Upper lobe of left lung (tissue), 4 donors: Measurements from ENCODE around the gene COPZ1.

Experiments
- EP300 ChIP-seq, 4 donors: sonication (generic); formaldehyde crosslinking; IDR thresholded peaks; one replicate each; pipeline ENCODE4 v1.5.1; 2017; ENCODE audit warnings: antibody characterized with exemption in 4 of 4, control low read depth in 2 of 4
- TF ChIP-seq, protein P1 (sequence below), 6 experiments: fragments of 450-650 bp in 4 of 6; fragments of 200-600 bp in 2 of 6; sonication (generic) in 2 of 6; IDR thresholded peaks; one replicate each; pipeline ENCODE4 v1.5.1; 2016 to 2019; ENCODE audit warnings: antibody characterized with exemption in 6 of 6

DNA sequence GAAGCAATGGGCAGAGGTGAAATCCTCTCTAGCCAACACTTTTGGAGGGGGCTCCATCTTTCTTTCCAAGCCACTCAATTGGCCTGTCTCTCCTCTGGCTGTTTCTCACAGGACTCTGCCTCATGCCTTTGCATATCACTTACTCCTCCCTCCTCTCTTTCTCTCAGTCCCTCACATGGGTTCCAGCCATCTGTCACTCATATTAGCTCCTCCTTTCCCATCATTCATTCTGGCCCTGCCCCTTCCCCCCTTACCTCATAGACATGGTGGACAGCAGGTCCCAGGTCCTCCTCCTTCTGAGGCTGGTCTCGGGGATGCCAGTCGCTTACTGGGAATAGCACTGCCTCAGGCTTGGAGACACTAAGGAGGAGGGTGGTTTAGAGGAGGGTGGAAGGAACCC is 76.2 kb downstream of the COPZ1 start:
- TF ChIP-seq, protein P1, sequence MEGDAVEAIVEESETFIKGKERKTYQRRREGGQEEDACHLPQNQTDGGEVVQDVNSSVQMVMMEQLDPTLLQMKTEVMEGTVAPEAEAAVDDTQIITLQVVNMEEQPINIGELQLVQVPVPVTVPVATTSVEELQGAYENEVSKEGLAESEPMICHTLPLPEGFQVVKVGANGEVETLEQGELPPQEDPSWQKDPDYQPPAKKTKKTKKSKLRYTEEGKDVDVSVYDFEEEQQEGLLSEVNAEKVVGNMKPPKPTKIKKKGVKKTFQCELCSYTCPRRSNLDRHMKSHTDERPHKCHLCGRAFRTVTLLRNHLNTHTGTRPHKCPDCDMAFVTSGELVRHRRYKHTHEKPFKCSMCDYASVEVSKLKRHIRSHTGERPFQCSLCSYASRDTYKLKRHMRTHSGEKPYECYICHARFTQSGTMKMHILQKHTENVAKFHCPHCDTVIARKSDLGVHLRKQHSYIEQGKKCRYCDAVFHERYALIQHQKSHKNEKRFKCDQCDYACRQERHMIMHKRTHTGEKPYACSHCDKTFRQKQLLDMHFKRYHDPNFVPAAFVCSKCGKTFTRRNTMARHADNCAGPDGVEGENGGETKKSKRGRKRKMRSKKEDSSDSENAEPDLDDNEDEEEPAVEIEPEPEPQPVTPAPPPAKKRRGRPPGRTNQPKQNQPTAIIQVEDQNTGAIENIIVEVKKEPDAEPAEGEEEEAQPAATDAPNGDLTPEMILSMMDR (IDR thresholded peaks at IDR 0.05), result no peak
- no peak for TF ChIP-seq EP300 (IDR thresholded peaks at IDR 0.05)
